ENCODE measurements around the gene GABRP.
"Not testable (repeated sequence)": the region's sequence is repeated elsewhere in the genome, so short reads cannot be mapped to it uniquely, and the experiment has no call there.

GABRP gene

GRCh38 chr5:170757182-170757601, 26.3 kb upstream of the GABRP start:
- H3K4me1 ChIP-seq (ENCODE audit: control insufficient read depth, insufficient read depth, low read length), result peaks cover 16% of the 10 kb centered on the region
- no peak overlapping the region for H3K4me3 ChIP-seq (ENCODE audit: low read depth, low read length)
- no peak overlapping the region for H3K9ac ChIP-seq (ENCODE audit: low read depth, low read length)
- H3K36me3 ChIP-seq (ENCODE audit: control insufficient read depth, insufficient read depth, low read length), result no peaks in the 10 kb centered on the region
- no peaks in the 10 kb centered on the region for H3K9me3 ChIP-seq (ENCODE audit: control insufficient read depth, insufficient read depth, low read length)
- no peaks in the 10 kb centered on the region for H3K27me3 ChIP-seq (ENCODE audit: control insufficient read depth, insufficient read depth, low read length)

GRCh38 chr5:170757669-170758068, 25.9 kb upstream of the GABRP start:
- Histone ChIP-seq H3K9ac (ENCODE audit: low read depth, low read length) (no peak overlapping the region), H3K9me3 (ENCODE audit: control insufficient read depth, insufficient read depth, low read length) (no peaks in the 10 kb centered on the region), H3K4me3 (ENCODE audit: low read depth, low read length) (no peak overlapping the region), H3K36me3 (ENCODE audit: control insufficient read depth, insufficient read depth, low read length) (no peaks in the 10 kb centered on the region), H3K4me1 (ENCODE audit: control insufficient read depth, insufficient read depth, low read length) (peaks cover 16% of the 10 kb centered on the region), H3K27me3 (ENCODE audit: control insufficient read depth, insufficient read depth, low read length) (no peaks in the 10 kb centered on the region)

GRCh38 chr5:170758481-170758880, 25.0 kb upstream of the GABRP start:
- Histone ChIP-seq H3K9ac (ENCODE audit: low read depth, low read length) (no peak overlapping the region), H3K4me3 (ENCODE audit: low read depth, low read length) (no peak overlapping the region), H3K27me3 (ENCODE audit: control insufficient read depth, insufficient read depth, low read length) (no peaks in the 10 kb centered on the region), H3K36me3 (ENCODE audit: control insufficient read depth, insufficient read depth, low read length) (no peaks in the 10 kb centered on the region), H3K4me1 (ENCODE audit: control insufficient read depth, insufficient read depth, low read length) (peaks cover 19% of the 10 kb centered on the region), H3K9me3 (ENCODE audit: control insufficient read depth, insufficient read depth, low read length) (no peaks in the 10 kb centered on the region)

GRCh38 chr5:170760113-170760512, 23.4 kb upstream of the GABRP start:
- no peaks in the 10 kb centered on the region for H3K36me3 ChIP-seq (ENCODE audit: control insufficient read depth, insufficient read depth, low read length)
- no peak overlapping the region for H3K9ac ChIP-seq (ENCODE audit: low read depth, low read length)
- H3K4me3 ChIP-seq (ENCODE audit: low read depth, low read length), result no peak overlapping the region
- no peaks in the 10 kb centered on the region for H3K27me3 ChIP-seq (ENCODE audit: control insufficient read depth, insufficient read depth, low read length)
- no peaks in the 10 kb centered on the region for H3K9me3 ChIP-seq (ENCODE audit: control insufficient read depth, insufficient read depth, low read length)
- H3K4me1 ChIP-seq (ENCODE audit: control insufficient read depth, insufficient read depth, low read length), result peaks cover 19% of the 10 kb centered on the region

GRCh38 chr5:170761048-170761707, 22.3 kb upstream of the GABRP start:
- H3K36me3 ChIP-seq (ENCODE audit: control insufficient read depth, insufficient read depth, low read length), result no peaks in the 10 kb centered on the region
- H3K27me3 ChIP-seq (ENCODE audit: control insufficient read depth, insufficient read depth, low read length), result no peaks in the 10 kb centered on the region
- peak overlapping the region; percentile 71 for H3K9ac ChIP-seq (ENCODE audit: low read depth, low read length)
- H3K4me3 ChIP-seq (ENCODE audit: low read depth, low read length), result peak overlapping the region; percentile 37
- H3K9me3 ChIP-seq (ENCODE audit: control insufficient read depth, insufficient read depth, low read length), result no peaks in the 10 kb centered on the region
- H3K4me1 ChIP-seq (ENCODE audit: control insufficient read depth, insufficient read depth, low read length), result peaks cover 19% of the 10 kb centered on the region

GRCh38 chr5:170761708-170762066, 21.8 kb upstream of the GABRP start:
- Histone ChIP-seq H3K4me1 (ENCODE audit: control insufficient read depth, insufficient read depth, low read length) (peaks cover 19% of the 10 kb centered on the region), H3K27me3 (ENCODE audit: control insufficient read depth, insufficient read depth, low read length) (no peaks in the 10 kb centered on the region), H3K9me3 (ENCODE audit: control insufficient read depth, insufficient read depth, low read length) (no peaks in the 10 kb centered on the region), H3K4me3 (ENCODE audit: low read depth, low read length) (peak overlapping the region; percentile 37), H3K9ac (ENCODE audit: low read depth, low read length) (peak overlapping the region; percentile 71), H3K36me3 (ENCODE audit: control insufficient read depth, insufficient read depth, low read length) (no peaks in the 10 kb centered on the region)

- not testable (repeated sequence) for H3K9ac ChIP-seq (ENCODE audit: low read depth, low read length); H3K4me3 ChIP-seq (ENCODE audit: low read depth, low read length); H3K36me3 ChIP-seq (ENCODE audit: control insufficient read depth, insufficient read depth, low read length); H3K9me3 ChIP-seq (ENCODE audit: control insufficient read depth, insufficient read depth, low read length); H3K27me3 ChIP-seq (ENCODE audit: control insufficient read depth, insufficient read depth, low read length)
- peaks cover 19% of the 10 kb centered on the region for H3K4me1 ChIP-seq (ENCODE audit: control insufficient read depth, insufficient read depth, low read length)
Measured at GRCh38 chr5:170762298-170762697, 21.2 kb upstream of the GABRP start.

- H3K9me3 ChIP-seq (ENCODE audit: control insufficient read depth, insufficient read depth, low read length); H3K36me3 ChIP-seq (ENCODE audit: control insufficient read depth, insufficient read depth, low read length); H3K9ac ChIP-seq (ENCODE audit: low read depth, low read length); H3K4me3 ChIP-seq (ENCODE audit: low read depth, low read length); H3K27me3 ChIP-seq (ENCODE audit: control insufficient read depth, insufficient read depth, low read length): not testable (repeated sequence)
- peaks cover 16% of the 10 kb centered on the region for H3K4me1 ChIP-seq (ENCODE audit: control insufficient read depth, insufficient read depth, low read length)
Measured at GRCh38 chr5:170765868-170766267, 17.7 kb upstream of the GABRP start.

GRCh38 chr5:170769246-170769645, 14.3 kb upstream of the GABRP start:
- H3K4me1 ChIP-seq (ENCODE audit: control insufficient read depth, insufficient read depth, low read length), result peaks cover 4% of the 10 kb centered on the region
- H3K36me3 ChIP-seq (ENCODE audit: control insufficient read depth, insufficient read depth, low read length), result no peaks in the 10 kb centered on the region
- H3K9me3 ChIP-seq (ENCODE audit: control insufficient read depth, insufficient read depth, low read length), result no peaks in the 10 kb centered on the region
- no peaks in the 10 kb centered on the region for H3K27me3 ChIP-seq (ENCODE audit: control insufficient read depth, insufficient read depth, low read length)
- no peak overlapping the region for H3K4me3 ChIP-seq (ENCODE audit: low read depth, low read length)
- H3K9ac ChIP-seq (ENCODE audit: low read depth, low read length), result no peak overlapping the region

GRCh38 chr5:170769898-170770416, 13.6 kb upstream of the GABRP start:
- H3K27me3 ChIP-seq (ENCODE audit: control insufficient read depth, insufficient read depth, low read length), result no peaks in the 10 kb centered on the region
- H3K36me3 ChIP-seq (ENCODE audit: control insufficient read depth, insufficient read depth, low read length), result no peaks in the 10 kb centered on the region
- no peaks in the 10 kb centered on the region for H3K9me3 ChIP-seq (ENCODE audit: control insufficient read depth, insufficient read depth, low read length)
- peaks cover 4% of the 10 kb centered on the region for H3K4me1 ChIP-seq (ENCODE audit: control insufficient read depth, insufficient read depth, low read length)
- no peak overlapping the region for H3K9ac ChIP-seq (ENCODE audit: low read depth, low read length)
- H3K4me3 ChIP-seq (ENCODE audit: low read depth, low read length), result no peak overlapping the region

GRCh38 chr5:170771496-170771895, 12.0 kb upstream of the GABRP start:
- Histone ChIP-seq H3K4me1 (ENCODE audit: control insufficient read depth, insufficient read depth, low read length) (peaks cover 4% of the 10 kb centered on the region), H3K9me3 (ENCODE audit: control insufficient read depth, insufficient read depth, low read length) (no peaks in the 10 kb centered on the region), H3K4me3 (ENCODE audit: low read depth, low read length) (no peak overlapping the region), H3K27me3 (ENCODE audit: control insufficient read depth, insufficient read depth, low read length) (no peaks in the 10 kb centered on the region), H3K36me3 (ENCODE audit: control insufficient read depth, insufficient read depth, low read length) (no peaks in the 10 kb centered on the region), H3K9ac (ENCODE audit: low read depth, low read length) (no peak overlapping the region)

- Histone ChIP-seq H3K4me3 (ENCODE audit: low read depth, low read length) (no peak overlapping the region), H3K4me1 (ENCODE audit: control insufficient read depth, insufficient read depth, low read length) (peaks cover 1% of the 10 kb centered on the region), H3K9ac (ENCODE audit: low read depth, low read length) (no peak overlapping the region), H3K9me3 (ENCODE audit: control insufficient read depth, insufficient read depth, low read length) (no peaks in the 10 kb centered on the region), H3K27me3 (ENCODE audit: control insufficient read depth, insufficient read depth, low read length) (no peaks in the 10 kb centered on the region), H3K36me3 (ENCODE audit: control insufficient read depth, insufficient read depth, low read length) (no peaks in the 10 kb centered on the region)
Measured at GRCh38 chr5:170773024-170773985, 10.2 kb upstream of the GABRP start.
